GM12801 (cell line): ENCODE measurements around the gene ROPN1B.

Experiments
- CTCF ChIP-seq: IDR thresholded peaks from one replicate; pipeline ENCODE4 v1.5.1; 2011; ENCODE audit warnings: control low read depth; ENCODE audit not compliant: insufficient read length; ENCODE audit errors: extremely low read depth

ROPN1B gene

GRCh38 chr3:126004692-126005091 lies 35.7 kb downstream of the ROPN1B start:
- TF ChIP-seq CTCF: no peak

- no peak for TF ChIP-seq CTCF
Measured at GRCh38 chr3:126005951-126006350, 37.0 kb downstream of the ROPN1B start.

GRCh38 chr3:126008219-126008618 lies 39.2 kb downstream of the ROPN1B start:
- TF ChIP-seq CTCF: no peak

GRCh38 chr3:126009181-126009580 lies 40.2 kb downstream of the ROPN1B start:
- TF ChIP-seq CTCF: no peak

GRCh38 chr3:126013751-126014156 lies 44.8 kb downstream of the ROPN1B start:
- TF ChIP-seq CTCF: no peak

GRCh38 chr3:126014252-126014651 lies 45.3 kb downstream of the ROPN1B start:
- TF ChIP-seq CTCF: no peak

- no peak for TF ChIP-seq CTCF
Measured at GRCh38 chr3:126015075-126015474, 46.1 kb downstream of the ROPN1B start.

- no peak for TF ChIP-seq CTCF
Measured at GRCh38 chr3:126016616-126017015, 47.6 kb downstream of the ROPN1B start.
